CD4-positive, CD25-positive, alpha-beta regulatory T cell (primary cell): ENCODE data around the gene UGT8. TPM values are rescaled to one million over a fixed set of nuclear protein-coding genes. Genes with fewer than 3 reads are reported as not detected.

ENCODE experiments used
- ATAC-seq, 2 donors: fragments of 150-1000 bp; cut with Tn5 transposase; one replicate each; pipeline ENCODE4 v1.10.0; 2021; ENCODE audit warnings: low read depth in 2 of 2, moderate number of reproducible peaks in 2 of 2, moderate library complexity in 1 of 2
- DNase-seq, 3 donors: peaks; one replicate each; pipeline versions ENCODE4 v3.0.0 to v3.0.0-alpha.2; 2012 to 2022; ENCODE audit warnings: mixed read lengths in 1 of 3
- H3K27ac ChIP-seq: one replicate; pipeline ENCODE4 v1.7.0; 2013; ENCODE audit warnings: mild to moderate bottlenecking, low read length; ENCODE audit not compliant: insufficient read depth, poor library complexity, severe bottlenecking
- H3K27me3 ChIP-seq: one replicate; pipeline ENCODE4 v1.7.0; 2013; ENCODE audit warnings: low read length; ENCODE audit not compliant: control insufficient read depth, insufficient read depth
- H3K36me3 ChIP-seq: one replicate; pipeline ENCODE4 v1.7.0; 2013; ENCODE audit warnings: mild to moderate bottlenecking, low read length, moderate library complexity; ENCODE audit not compliant: control insufficient read depth, insufficient read depth
- H3K4me1 ChIP-seq: 2 replicates; pipeline ENCODE4 v1.7.0; 2013; ENCODE audit warnings: mild to moderate bottlenecking, low read length; ENCODE audit not compliant: insufficient read depth, control insufficient read depth, poor library complexity, severe bottlenecking
- H3K4me3 ChIP-seq: one replicate; pipeline ENCODE4 v1.7.0; 2013; ENCODE audit warnings: low read depth, mild to moderate bottlenecking, low read length, moderate library complexity
- H3K9me3 ChIP-seq, 2 experiments: 1 replicate in 1 of 2; 2 replicates in 1 of 2; pipeline ENCODE4 v1.7.0; 2013; ENCODE audit warnings: low read length in 2 of 2, mild to moderate bottlenecking in 1 of 2, moderate library complexity in 1 of 2; ENCODE audit not compliant: control insufficient read depth in 2 of 2
- H3K27ac Mint-ChIP-seq, 3 donors: one replicate each; pipeline ENCODE4 v1.8.0; 2020 to 2022; ENCODE audit warnings: mild to moderate bottlenecking in 3 of 3, mixed read lengths in 3 of 3, moderate library complexity in 2 of 3
- H3K27me3 Mint-ChIP-seq: one replicate; pipeline ENCODE4 v1.8.0; 2022; ENCODE audit warnings: mild to moderate bottlenecking, mixed read lengths
- H3K36me3 Mint-ChIP-seq: one replicate; pipeline ENCODE4 v1.8.0; 2020; ENCODE audit warnings: mixed read lengths
- H3K4me1 Mint-ChIP-seq, 4 donors: one replicate each; pipeline ENCODE4 v1.8.0; 2020 to 2022; ENCODE audit warnings: mixed read lengths in 4 of 4, mild to moderate bottlenecking in 1 of 4
- H3K4me3 Mint-ChIP-seq, 4 donors: one replicate each; pipeline ENCODE4 v1.8.0; 2020 to 2022; ENCODE audit warnings: mild to moderate bottlenecking in 4 of 4, mixed read lengths in 4 of 4, moderate library complexity in 3 of 4
- H3K9me3 Mint-ChIP-seq, 7 donors: one replicate each; pipeline ENCODE4 v1.8.0; 2020 to 2022; ENCODE audit warnings: mixed read lengths in 7 of 7, mild to moderate bottlenecking in 3 of 7, moderate library complexity in 2 of 7
- polyA plus RNA-seq, 4 donors: library from polyadenylated mRNA; unstranded; fragments of 300-500 nt; fragmentation: Illumina TruSeq; gene quantifications; one replicate each; pipeline ENCODE4 v1.2.3, GENCODE V29; 2021
- total RNA-seq: library from RNA; stranded (reverse); gene quantifications from one replicate; pipeline ENCODE4 v1.2.3, GENCODE V29; 2022

The UGT8 gene
- total and polyA plus RNA-seq, 5 donors from 2014 or later = not detected

- Mint-ChIP-seq H3K9me3 (peaks cover 0 to 4% (median 0%) of the 10 kb centered on the region in 7 donors), H3K27ac (no peak overlapping the region), H3K27me3 (no peaks in the 10 kb centered on the region), H3K36me3 (no peaks in the 10 kb centered on the region), H3K4me3 (no peak overlapping the region), H3K4me1 (no peaks in the 10 kb centered on the region)
- Histone ChIP-seq H3K36me3 (no peaks in the 10 kb centered on the region), H3K4me1 (no peaks in the 10 kb centered on the region), H3K27me3 (no peaks in the 10 kb centered on the region), H3K4me3 (no peak overlapping the region), H3K27ac (no peak overlapping the region), H3K9me3 (no peaks in the 10 kb centered on the region)
- DNase-seq (no peak), ATAC-seq (no peak)
These were observed 75.5 kb downstream of the UGT8 start for GRCh38 chr4:114674080-114674479.

- Mint-ChIP-seq H3K9me3 (peaks cover 0 to 5% (median 0%) of the 10 kb centered on the region in 7 donors), H3K4me3 (no peak overlapping the region), H3K27me3 (no peaks in the 10 kb centered on the region), H3K36me3 (no peaks in the 10 kb centered on the region), H3K27ac (no peak overlapping the region), H3K4me1 (no peaks in the 10 kb centered on the region)
- DNase-seq (no peak), ATAC-seq (no peak)
- Histone ChIP-seq H3K27me3 (no peaks in the 10 kb centered on the region), H3K4me3 (no peak overlapping the region), H3K27ac (no peak overlapping the region), H3K9me3 (no peaks in the 10 kb centered on the region), H3K36me3 (no peaks in the 10 kb centered on the region), H3K4me1 (no peaks in the 10 kb centered on the region)
These were observed 78.9 kb downstream of the UGT8 start for GRCh38 chr4:114677346-114677979.

DNA sequence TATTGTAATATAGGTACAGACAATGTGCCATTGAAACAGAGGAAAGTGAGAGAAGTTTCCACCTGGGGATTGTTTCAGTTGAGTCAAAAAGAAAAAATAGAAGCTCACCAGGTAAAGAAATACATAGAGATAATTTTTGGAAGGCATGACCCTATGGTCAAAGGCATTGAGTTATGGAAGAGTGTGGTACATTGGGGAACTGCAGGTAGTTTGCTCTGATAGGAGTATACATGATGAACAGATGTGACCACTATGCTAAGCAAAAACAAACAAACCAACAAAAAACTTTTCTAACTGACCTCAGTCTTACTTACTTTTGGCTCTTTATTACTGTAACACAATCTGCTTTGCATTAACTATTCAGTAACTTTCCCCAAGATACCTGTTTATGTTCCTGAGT is 85.9 kb downstream of the UGT8 start:
- H3K27me3 ChIP-seq = peaks cover 1% of the 10 kb centered on the region
- no peak for ATAC-seq
- H3K9me3 ChIP-seq = no peaks in the 10 kb centered on the region
- H3K4me1 Mint-ChIP-seq = no peaks in the 10 kb centered on the region
- no peak for DNase-seq
- no peaks in the 10 kb centered on the region for H3K4me1 ChIP-seq
- H3K27me3 Mint-ChIP-seq = no peaks in the 10 kb centered on the region
- peaks cover 0 to 2% (median 0%) of the 10 kb centered on the region in 7 donors for H3K9me3 Mint-ChIP-seq
- no peaks in the 10 kb centered on the region for H3K36me3 ChIP-seq
- H3K4me3 Mint-ChIP-seq = no peak overlapping the region
- H3K27ac Mint-ChIP-seq = no peak overlapping the region
- no peaks in the 10 kb centered on the region for H3K36me3 Mint-ChIP-seq
- no peak overlapping the region for H3K27ac ChIP-seq
- H3K4me3 ChIP-seq = no peak overlapping the region

GRCh38 chr4:114688059-114688458 is 89.5 kb downstream of the UGT8 start:
- Histone ChIP-seq H3K36me3 (no peaks in the 10 kb centered on the region), H3K27ac (no peak overlapping the region), H3K9me3 (no peaks in the 10 kb centered on the region), H3K4me1 (no peaks in the 10 kb centered on the region), H3K4me3 (no peak overlapping the region), H3K27me3 (peaks cover 1% of the 10 kb centered on the region)
- no peak for ATAC-seq
- H3K9me3 Mint-ChIP-seq = peaks cover 0 to 2% (median 0%) of the 10 kb centered on the region in 7 donors
- H3K27me3 Mint-ChIP-seq = no peaks in the 10 kb centered on the region
- DNase-seq = no peak
- H3K27ac Mint-ChIP-seq = no peak overlapping the region
- no peak overlapping the region for H3K4me3 Mint-ChIP-seq
- no peaks in the 10 kb centered on the region for H3K4me1 Mint-ChIP-seq
- no peaks in the 10 kb centered on the region for H3K36me3 Mint-ChIP-seq

DNA sequence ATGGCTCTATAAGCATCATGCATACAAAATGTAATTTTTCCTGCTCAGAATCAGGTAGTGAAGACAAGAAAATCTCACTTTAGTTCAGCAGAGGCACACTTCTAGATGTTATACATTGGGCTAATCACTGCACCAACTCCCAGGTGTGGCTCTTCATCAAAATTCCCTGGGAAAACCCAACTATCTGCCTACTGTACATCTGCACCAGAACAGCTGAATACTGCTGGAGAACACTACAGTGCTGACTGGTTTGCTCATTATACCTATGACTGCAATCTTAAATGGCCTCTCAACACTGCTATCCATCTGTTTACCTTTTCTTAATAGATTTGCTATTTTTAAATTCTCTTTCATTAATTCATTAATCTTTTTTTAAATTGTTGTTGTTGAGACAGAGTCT is 92.0 kb downstream of the UGT8 start:
- H3K9me3 ChIP-seq = no peaks in the 10 kb centered on the region

DNA sequence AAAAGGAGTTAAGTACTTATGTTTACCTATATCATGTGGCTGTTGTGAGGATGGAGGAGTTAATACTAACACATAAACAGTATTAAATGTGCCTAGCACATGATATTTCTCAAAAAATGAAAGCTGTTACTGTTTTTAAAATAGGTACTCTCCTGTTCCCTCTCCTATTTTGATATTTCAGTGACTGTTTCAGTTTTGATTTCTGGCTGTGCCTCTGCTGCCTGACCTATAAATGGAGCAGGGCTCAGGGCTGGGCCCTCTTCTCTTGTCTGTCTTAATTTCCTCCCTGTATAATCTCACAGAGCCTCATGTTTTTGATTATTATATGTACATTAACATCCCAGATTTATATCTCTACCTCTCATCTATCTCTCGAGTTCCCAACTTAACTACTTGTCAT is 93.3 kb downstream of the UGT8 start:
- H3K4me3 ChIP-seq = no peak overlapping the region
- Mint-ChIP-seq H3K27me3 (no peaks in the 10 kb centered on the region), H3K36me3 (no peaks in the 10 kb centered on the region), H3K9me3 (no peaks in the 10 kb centered on the region), H3K4me3 (no peak overlapping the region), H3K4me1 (no peaks in the 10 kb centered on the region), H3K27ac (no peak overlapping the region)
- no peaks in the 10 kb centered on the region for H3K36me3 ChIP-seq
- no peaks in the 10 kb centered on the region for H3K4me1 ChIP-seq
- peaks cover 1% of the 10 kb centered on the region for H3K27me3 ChIP-seq
- DNase-seq (peak in 1 of 3 donors; percentile 6), ATAC-seq (no peak)
- no peaks in the 10 kb centered on the region for H3K9me3 ChIP-seq
- no peak overlapping the region for H3K27ac ChIP-seq

More for the DNA sequence above, 92.0 kb downstream of the UGT8 start:
- no peak overlapping the region for H3K27ac Mint-ChIP-seq
- no peaks in the 10 kb centered on the region for H3K36me3 Mint-ChIP-seq
- Histone ChIP-seq H3K27ac (no peak overlapping the region), H3K4me1 (no peaks in the 10 kb centered on the region), H3K27me3 (peaks cover 1% of the 10 kb centered on the region), H3K4me3 (no peak overlapping the region), H3K36me3 (no peaks in the 10 kb centered on the region)
- ATAC-seq (no peak), DNase-seq (no peak)
- H3K27me3 Mint-ChIP-seq = no peaks in the 10 kb centered on the region
- no peak overlapping the region for H3K4me3 Mint-ChIP-seq
- no peaks in the 10 kb centered on the region for H3K9me3 Mint-ChIP-seq
- H3K4me1 Mint-ChIP-seq = no peaks in the 10 kb centered on the region

- H3K4me1 Mint-ChIP-seq = no peaks in the 10 kb centered on the region
- Histone ChIP-seq H3K27me3 (peaks cover under 1% of the 10 kb centered on the region), H3K27ac (no peak overlapping the region), H3K4me1 (no peaks in the 10 kb centered on the region), H3K36me3 (no peaks in the 10 kb centered on the region), H3K9me3 (no peaks in the 10 kb centered on the region), H3K4me3 (no peak overlapping the region)
- no peaks in the 10 kb centered on the region for H3K9me3 Mint-ChIP-seq
- ATAC-seq (no peak), DNase-seq (no peak)
- H3K27ac Mint-ChIP-seq = no peak overlapping the region
- no peak overlapping the region for H3K4me3 Mint-ChIP-seq
- no peaks in the 10 kb centered on the region for H3K36me3 Mint-ChIP-seq
- H3K27me3 Mint-ChIP-seq = no peaks in the 10 kb centered on the region
These were observed 94.4 kb downstream of the UGT8 start for GRCh38 chr4:114692958-114693357.

DNA sequence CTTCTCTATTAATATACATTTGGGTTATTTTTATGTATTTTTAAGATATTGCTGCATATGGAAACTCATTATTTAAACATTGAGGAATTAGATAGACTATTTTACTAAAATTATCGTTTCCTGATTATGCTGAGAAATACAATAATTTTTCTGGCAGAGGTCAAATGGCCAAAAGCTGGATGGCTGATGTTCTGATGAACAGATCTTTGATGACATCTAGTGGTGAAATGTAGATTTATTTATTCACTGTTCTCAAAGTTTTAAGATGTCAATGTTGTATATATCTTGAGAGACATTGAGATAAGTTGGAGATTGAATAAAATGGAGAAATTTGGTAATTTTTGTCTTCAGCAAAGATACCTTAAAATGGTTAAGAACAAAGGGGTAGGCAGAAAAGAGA is 96.2 kb downstream of the UGT8 start:
- Histone ChIP-seq H3K4me1 (no peaks in the 10 kb centered on the region), H3K9me3 (no peaks in the 10 kb centered on the region), H3K27ac (no peak overlapping the region), H3K27me3 (no peaks in the 10 kb centered on the region), H3K4me3 (no peak overlapping the region), H3K36me3 (no peaks in the 10 kb centered on the region)
- no peak for ATAC-seq
- peak in 2 of 3 donors; percentile 23 to 32 for DNase-seq
- H3K4me1 Mint-ChIP-seq = no peaks in the 10 kb centered on the region
- no peaks in the 10 kb centered on the region for H3K36me3 Mint-ChIP-seq
- H3K4me3 Mint-ChIP-seq = no peak overlapping the region
- no peaks in the 10 kb centered on the region for H3K9me3 Mint-ChIP-seq
- H3K27me3 Mint-ChIP-seq = no peaks in the 10 kb centered on the region
- no peak overlapping the region for H3K27ac Mint-ChIP-seq
